Measurements from ENCODE around the gene RAB20.
A peak's percentile ranks its signal among the peaks of the same experiment; 100 is the strongest.

The RAB20 gene

GRCh38 chr13:110600980-110601379 lies 39.5 kb upstream of the RAB20 start:
- Histone ChIP-seq H3K27ac (no peak overlapping the region), H3K36me3 (no peaks in the 10 kb centered on the region), H3K27me3 (peaks cover 5% of the 10 kb centered on the region), H3K4me3 (ENCODE audit: low read depth in 1 of 2, low read length in 1 of 2) (no peak overlapping the region), H3K4me1 (ENCODE audit: control insufficient read depth in 1 of 2, insufficient read depth in 1 of 2, low read depth in 1 of 2, low read length in 1 of 2) (no peaks in the 10 kb centered on the region), H3K9me3 (no peaks in the 10 kb centered on the region)
- no peak for TF ChIP-seq CTCF (IDR thresholded peaks at IDR 0.05)

GRCh38 chr13:110600261-110600819 lies 38.8 kb upstream of the RAB20 start:
- no peak for TF ChIP-seq CTCF (IDR thresholded peaks at IDR 0.05)
- Histone ChIP-seq H3K36me3 (no peaks in the 10 kb centered on the region), H3K4me3 (ENCODE audit: low read depth in 1 of 2, low read length in 1 of 2) (no peak overlapping the region), H3K27ac (no peak overlapping the region), H3K9me3 (no peaks in the 10 kb centered on the region), H3K4me1 (ENCODE audit: control insufficient read depth in 1 of 2, insufficient read depth in 1 of 2, low read depth in 1 of 2, low read length in 1 of 2) (no peaks in the 10 kb centered on the region), H3K27me3 (peaks cover 5% of the 10 kb centered on the region)

GRCh38 chr13:110597041-110597689 lies 35.6 kb upstream of the RAB20 start:
- no peaks in the 10 kb centered on the region for H3K9me3 ChIP-seq
- H3K27ac ChIP-seq: no peak overlapping the region
- peaks cover 5% of the 10 kb centered on the region for H3K27me3 ChIP-seq
- H3K4me3 ChIP-seq (ENCODE audit: low read depth in 1 of 2, low read length in 1 of 2): no peak overlapping the region
- TF ChIP-seq CTCF (IDR thresholded peaks at IDR 0.05): no peak
- H3K4me1 ChIP-seq (ENCODE audit: control insufficient read depth in 1 of 2, insufficient read depth in 1 of 2, low read depth in 1 of 2, low read length in 1 of 2): no peaks in the 10 kb centered on the region
- H3K36me3 ChIP-seq: no peaks in the 10 kb centered on the region

- Histone ChIP-seq H3K36me3 (no peaks in the 10 kb centered on the region), H3K4me1 (ENCODE audit: control insufficient read depth in 1 of 2, insufficient read depth in 1 of 2, low read depth in 1 of 2, low read length in 1 of 2) (no peaks in the 10 kb centered on the region), H3K27ac (no peak overlapping the region), H3K27me3 (no peaks in the 10 kb centered on the region), H3K9me3 (no peaks in the 10 kb centered on the region), H3K4me3 (ENCODE audit: low read depth in 1 of 2, low read length in 1 of 2) (no peak overlapping the region)
- TF ChIP-seq CTCF (IDR thresholded peaks at IDR 0.05): peak; percentile 65
Measured at GRCh38 chr13:110593430-110594130, 32.1 kb upstream of the RAB20 start.

- H3K27me3 ChIP-seq: no peaks in the 10 kb centered on the region
- no peaks in the 10 kb centered on the region for H3K4me1 ChIP-seq (ENCODE audit: control insufficient read depth in 1 of 2, insufficient read depth in 1 of 2, low read depth in 1 of 2, low read length in 1 of 2)
- H3K27ac ChIP-seq: no peak overlapping the region
- TF ChIP-seq CTCF (IDR thresholded peaks at IDR 0.05): no peak
- H3K4me3 ChIP-seq (ENCODE audit: low read depth in 1 of 2, low read length in 1 of 2): no peak overlapping the region
- no peaks in the 10 kb centered on the region for H3K36me3 ChIP-seq
- H3K9me3 ChIP-seq: no peaks in the 10 kb centered on the region
Measured at GRCh38 chr13:110592665-110593064, 31.1 kb upstream of the RAB20 start.

All from neutrophil (primary cell).